ENCODE results near the gene DHX8. TPM values are rescaled to one million over a fixed set of nuclear protein-coding genes. Genes with fewer than 3 reads are reported as not detected.

The DHX8 gene
- total RNA-seq, 1 donor from 2014 or later = 24.7 TPM

DNA sequence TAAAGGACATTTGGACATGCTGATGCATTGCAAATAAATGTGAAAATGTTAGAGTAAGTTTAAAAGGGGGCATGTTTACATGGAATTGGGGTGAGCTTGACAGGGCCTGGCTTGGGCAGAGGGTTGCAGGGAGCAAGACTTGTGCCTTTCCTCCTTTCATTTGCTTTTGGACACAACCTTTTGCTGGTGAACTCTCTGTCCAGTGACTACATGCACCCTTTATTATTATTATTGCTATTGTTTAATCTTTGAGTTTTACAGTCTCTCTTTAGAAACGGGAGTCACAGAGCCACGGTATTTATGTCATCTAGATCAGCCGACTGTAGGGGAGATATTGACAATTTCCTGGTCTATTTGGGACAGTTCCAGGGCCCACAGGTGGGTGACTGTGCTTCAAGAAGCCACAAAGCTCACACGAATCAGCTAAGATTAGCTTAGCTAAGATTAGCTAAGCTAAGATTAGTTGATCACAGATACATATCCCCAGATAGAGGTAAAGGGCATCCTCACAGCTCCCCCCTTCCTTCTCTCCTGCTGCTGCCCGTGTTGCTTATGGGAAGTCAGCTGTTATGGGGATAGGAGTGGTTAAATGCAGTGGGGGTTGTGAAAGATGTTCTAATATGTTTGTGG lies 91.2 kb downstream of the DHX8 start:
- FAIRE-seq (no peak), DNase-seq (ENCODE audit: low read depth) (no peak)
- TF ChIP-seq, protein P1, sequence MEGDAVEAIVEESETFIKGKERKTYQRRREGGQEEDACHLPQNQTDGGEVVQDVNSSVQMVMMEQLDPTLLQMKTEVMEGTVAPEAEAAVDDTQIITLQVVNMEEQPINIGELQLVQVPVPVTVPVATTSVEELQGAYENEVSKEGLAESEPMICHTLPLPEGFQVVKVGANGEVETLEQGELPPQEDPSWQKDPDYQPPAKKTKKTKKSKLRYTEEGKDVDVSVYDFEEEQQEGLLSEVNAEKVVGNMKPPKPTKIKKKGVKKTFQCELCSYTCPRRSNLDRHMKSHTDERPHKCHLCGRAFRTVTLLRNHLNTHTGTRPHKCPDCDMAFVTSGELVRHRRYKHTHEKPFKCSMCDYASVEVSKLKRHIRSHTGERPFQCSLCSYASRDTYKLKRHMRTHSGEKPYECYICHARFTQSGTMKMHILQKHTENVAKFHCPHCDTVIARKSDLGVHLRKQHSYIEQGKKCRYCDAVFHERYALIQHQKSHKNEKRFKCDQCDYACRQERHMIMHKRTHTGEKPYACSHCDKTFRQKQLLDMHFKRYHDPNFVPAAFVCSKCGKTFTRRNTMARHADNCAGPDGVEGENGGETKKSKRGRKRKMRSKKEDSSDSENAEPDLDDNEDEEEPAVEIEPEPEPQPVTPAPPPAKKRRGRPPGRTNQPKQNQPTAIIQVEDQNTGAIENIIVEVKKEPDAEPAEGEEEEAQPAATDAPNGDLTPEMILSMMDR (IDR thresholded peaks at IDR 0.05; ENCODE audit: insufficient read depth, low read length, severe bottlenecking) = no peak
- Histone ChIP-seq H3K36me3 (ENCODE audit: control insufficient read depth, insufficient read depth, low read length) (no peaks in the 10 kb centered on the region), H3K27me3 (ENCODE audit: control insufficient read depth, insufficient read depth, low read length) (no peaks in the 10 kb centered on the region), H3K4me3 (ENCODE audit: low read depth, low read length) (no peak overlapping the region)

Other genes starting within 250 kb of the DHX8 start
- gene RNU2-1, start 250.0 kb upstream of the DHX8 start, total RNA-seq = not detected in 2 replicates
- gene ARL4D, start 85.0 kb upstream of the DHX8 start, total RNA-seq = 71.1 and 90.3 TPM in 2 replicates
- 1.4 and 3.2 TPM in 2 replicates for gene ETV4, start 62.4 kb downstream of the DHX8 start, total RNA-seq
- not detected in 2 replicates for gene MEOX1, start 177.9 kb downstream of the DHX8 start, total RNA-seq

Data from bronchial epithelial cell (primary cell).